ENCODE measurements around the gene TGM6. TPM values are rescaled to one million over a fixed set of nuclear protein-coding genes. Genes with fewer than 3 reads are reported as not detected.

TGM6 gene
- total and polyA plus RNA-seq, 8 donors = not detected

DNA sequence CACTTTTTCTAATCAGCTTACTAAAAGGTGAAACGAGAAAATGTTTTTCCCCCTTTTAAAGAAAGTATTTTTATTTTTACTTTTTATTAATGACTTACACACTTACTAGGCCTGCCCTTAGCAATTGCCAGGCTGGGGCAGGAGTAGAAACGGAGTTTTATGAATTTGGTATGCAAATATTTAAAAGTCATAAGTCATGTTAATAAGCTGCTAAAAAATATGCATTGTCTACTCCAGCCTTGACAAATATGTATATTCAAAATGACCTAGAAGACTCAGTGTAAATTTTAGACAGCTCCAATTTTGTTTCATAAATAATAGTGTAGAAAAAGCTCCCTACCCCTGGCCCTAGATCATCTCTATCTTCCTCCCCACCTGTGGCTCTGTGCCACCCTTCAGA lies 17.5 kb upstream of the TGM6 start:
- 76 to 83% (median 78%) methylated on average over 2 of the region's 2 CpGs for WGBS, 5 donors
- Histone ChIP-seq H3K27ac (no peak overlapping the region), H3K4me1 (no peaks in the 10 kb centered on the region), H3K9me3 (peaks cover 0 to 25% (median 23%) of the 10 kb centered on the region in 4 donors), H3K27me3 (no peaks in the 10 kb centered on the region), H3K36me3 (no peaks in the 10 kb centered on the region), H3K4me3 (no peak overlapping the region)
- intact Hi-C loops (cut with DNase I; ENCODE audit: low total_unique reads) = no loop called here
- TF ChIP-seq POLR2AphosphoS5 (IDR thresholded peaks at IDR 0.05) (no peak), POLR2A (IDR thresholded peaks at IDR 0.05) (no peak), EP300 (IDR thresholded peaks at IDR 0.05) (no peak)
- TF ChIP-seq, protein P1, sequence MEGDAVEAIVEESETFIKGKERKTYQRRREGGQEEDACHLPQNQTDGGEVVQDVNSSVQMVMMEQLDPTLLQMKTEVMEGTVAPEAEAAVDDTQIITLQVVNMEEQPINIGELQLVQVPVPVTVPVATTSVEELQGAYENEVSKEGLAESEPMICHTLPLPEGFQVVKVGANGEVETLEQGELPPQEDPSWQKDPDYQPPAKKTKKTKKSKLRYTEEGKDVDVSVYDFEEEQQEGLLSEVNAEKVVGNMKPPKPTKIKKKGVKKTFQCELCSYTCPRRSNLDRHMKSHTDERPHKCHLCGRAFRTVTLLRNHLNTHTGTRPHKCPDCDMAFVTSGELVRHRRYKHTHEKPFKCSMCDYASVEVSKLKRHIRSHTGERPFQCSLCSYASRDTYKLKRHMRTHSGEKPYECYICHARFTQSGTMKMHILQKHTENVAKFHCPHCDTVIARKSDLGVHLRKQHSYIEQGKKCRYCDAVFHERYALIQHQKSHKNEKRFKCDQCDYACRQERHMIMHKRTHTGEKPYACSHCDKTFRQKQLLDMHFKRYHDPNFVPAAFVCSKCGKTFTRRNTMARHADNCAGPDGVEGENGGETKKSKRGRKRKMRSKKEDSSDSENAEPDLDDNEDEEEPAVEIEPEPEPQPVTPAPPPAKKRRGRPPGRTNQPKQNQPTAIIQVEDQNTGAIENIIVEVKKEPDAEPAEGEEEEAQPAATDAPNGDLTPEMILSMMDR (IDR thresholded peaks at IDR 0.05) = no peak
- no peak for DNase-seq

DNA sequence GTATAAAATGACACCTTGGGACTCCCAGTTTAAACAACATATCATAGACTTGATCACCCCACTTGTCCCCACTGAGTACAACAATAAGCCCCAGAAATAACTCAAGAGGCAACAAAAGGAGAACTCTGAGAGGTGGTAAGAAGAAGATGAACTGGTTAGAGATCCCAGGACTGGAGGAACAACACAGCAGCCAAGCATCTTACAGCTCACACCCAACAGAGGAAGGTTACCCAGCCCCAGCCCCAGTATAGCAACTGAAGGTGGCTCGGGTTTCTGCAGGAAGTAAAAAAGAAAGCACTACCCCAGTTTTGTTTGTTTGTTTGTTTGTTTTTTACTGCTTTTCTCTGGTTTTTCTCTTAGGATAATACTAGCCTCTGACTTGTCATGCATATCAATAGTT lies 17.1 kb upstream of the TGM6 start:
- H3K27ac ChIP-seq = no peak overlapping the region
- H3K4me3 ChIP-seq = no peak overlapping the region
- TF ChIP-seq POLR2A (IDR thresholded peaks at IDR 0.05) = no peak
- TF ChIP-seq EP300 (IDR thresholded peaks at IDR 0.05) = no peak
- TF ChIP-seq, protein P1 (IDR thresholded peaks at IDR 0.05) = no peak
- no peak for TF ChIP-seq POLR2AphosphoS5 (IDR thresholded peaks at IDR 0.05)
- 22 to 50% (median 44%) methylated on average over 1 of the region's 1 CpG for WGBS, 5 donors
- H3K36me3 ChIP-seq = no peaks in the 10 kb centered on the region
- DNase-seq = no peak
- intact Hi-C loops (cut with DNase I; ENCODE audit: low total_unique reads) = no loop called here
- H3K4me1 ChIP-seq = no peaks in the 10 kb centered on the region
- peaks cover 0 to 28% (median 23%) of the 10 kb centered on the region in 4 donors for H3K9me3 ChIP-seq
- H3K27me3 ChIP-seq = no peaks in the 10 kb centered on the region

DNA sequence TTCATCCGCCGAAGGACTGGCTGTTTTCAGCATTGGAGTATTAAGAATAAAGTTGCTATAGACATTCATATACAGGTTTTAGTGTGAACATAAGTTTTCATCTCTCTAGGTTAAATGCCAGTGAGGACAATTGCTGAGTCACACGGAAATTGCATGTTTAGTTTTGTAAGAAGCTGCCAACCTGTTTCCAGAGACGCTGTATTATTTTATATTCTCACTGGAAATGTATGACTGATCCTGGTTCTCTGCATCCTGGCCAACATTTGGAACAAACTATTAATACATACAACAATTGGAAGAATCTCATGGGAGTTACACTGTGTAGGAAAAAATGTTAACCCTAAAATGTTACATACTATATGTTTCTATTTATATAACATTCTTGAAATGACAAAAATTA lies 16.7 kb upstream of the TGM6 start:
- H3K4me1 ChIP-seq = no peaks in the 10 kb centered on the region
- intact Hi-C loops (cut with DNase I; ENCODE audit: low total_unique reads) = no loop called here
- no peaks in the 10 kb centered on the region for H3K27me3 ChIP-seq
- no peak overlapping the region for H3K27ac ChIP-seq
- no peak for DNase-seq
- TF ChIP-seq EP300 (IDR thresholded peaks at IDR 0.05) = no peak
- no peak for TF ChIP-seq POLR2A (IDR thresholded peaks at IDR 0.05)
- TF ChIP-seq, protein P1 (IDR thresholded peaks at IDR 0.05) = no peak
- no peak for TF ChIP-seq POLR2AphosphoS5 (IDR thresholded peaks at IDR 0.05)
- H3K9me3 ChIP-seq = peaks cover 0 to 32% (median 23%) of the 10 kb centered on the region in 4 donors
- no peak overlapping the region for H3K4me3 ChIP-seq
- 71 to 84% (median 77%) methylated on average over 4 of the region's 4 CpGs for WGBS, 5 donors
- no peaks in the 10 kb centered on the region for H3K36me3 ChIP-seq

DNA sequence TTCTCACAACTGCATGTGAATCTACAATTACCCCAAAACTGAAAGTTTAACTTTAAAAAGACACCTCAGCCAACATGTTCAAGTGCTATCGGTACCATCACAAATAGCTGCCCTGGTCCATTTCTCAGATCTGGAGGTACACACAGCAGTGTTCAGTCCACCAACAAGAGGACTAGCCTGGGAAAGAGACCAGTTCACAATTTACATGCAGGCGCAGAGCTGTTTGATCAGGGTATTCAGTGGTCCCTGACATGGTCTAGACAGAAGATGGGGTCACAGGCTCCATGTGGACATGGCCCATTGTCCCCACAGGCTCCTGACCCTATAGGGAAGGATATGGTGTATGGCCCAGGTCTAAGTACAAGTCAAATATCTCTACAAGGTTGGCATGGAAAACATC lies 15.6 kb upstream of the TGM6 start:
- TF ChIP-seq, protein P1 (IDR thresholded peaks at IDR 0.05) = no peak
- TF ChIP-seq EP300 (IDR thresholded peaks at IDR 0.05) (no peak), POLR2A (IDR thresholded peaks at IDR 0.05) (no peak), POLR2AphosphoS5 (IDR thresholded peaks at IDR 0.05) (no peak)
- H3K36me3 ChIP-seq = no peaks in the 10 kb centered on the region
- H3K27me3 ChIP-seq = peaks cover 0 to 4% (median 0%) of the 10 kb centered on the region in 3 donors
- DNase-seq = no peak
- no peaks in the 10 kb centered on the region for H3K4me1 ChIP-seq
- H3K4me3 ChIP-seq = no peak overlapping the region
- intact Hi-C loops (cut with DNase I; ENCODE audit: low total_unique reads) = no loop called here
- WGBS, 5 donors = 80 to 100% (median 97%) methylated on average over 2 of the region's 2 CpGs
- peaks cover 0 to 28% (median 23%) of the 10 kb centered on the region in 4 donors for H3K9me3 ChIP-seq
- no peak overlapping the region for H3K27ac ChIP-seq

All from stomach (tissue), 9 donors.